ENCODE measurements around the gene HOXD11.

Gene HOXD11

DNA sequence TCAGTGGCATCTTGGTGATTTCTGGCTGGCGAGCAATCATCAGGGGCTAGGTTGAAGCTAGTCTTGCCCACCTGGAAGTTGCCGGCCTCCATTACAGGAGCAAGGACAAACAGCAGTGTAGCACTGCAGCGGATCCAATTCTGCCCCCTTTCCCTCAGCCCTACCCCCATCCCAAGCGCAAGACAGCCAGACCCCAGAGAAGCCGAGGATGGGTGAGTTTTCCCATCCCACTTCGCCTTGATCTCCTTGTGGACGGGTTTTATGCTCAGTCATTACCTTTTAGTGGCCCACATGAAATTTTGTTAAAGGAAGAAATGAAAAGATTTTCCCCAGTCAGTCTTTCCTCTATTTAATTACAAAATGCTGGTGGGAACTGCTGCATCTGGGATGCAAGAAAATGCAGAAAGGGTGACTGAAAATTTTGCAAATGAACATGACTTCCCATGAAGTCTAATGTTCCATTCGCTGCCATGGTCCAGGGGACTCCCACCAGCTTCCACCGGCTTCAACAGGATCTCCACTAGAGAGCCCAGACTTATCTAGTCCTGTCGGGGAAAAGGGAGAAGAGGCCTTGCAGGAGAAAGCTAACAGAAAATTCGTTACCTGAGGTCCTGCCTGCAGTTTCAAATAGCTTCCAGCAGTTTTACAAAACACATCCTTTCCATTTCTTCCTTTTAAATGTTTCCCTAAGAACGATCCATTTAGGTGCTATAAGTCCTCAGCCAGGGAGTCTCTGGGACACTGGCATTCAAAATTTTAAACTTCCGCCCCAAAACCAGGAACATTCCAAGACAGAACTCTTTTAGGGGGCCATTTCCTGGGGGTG lies 13.5 kb downstream of the HOXD11 start:
- TF ChIP-seq CTCF (IDR thresholded peaks at IDR 0.05; ENCODE audit: low read depth, low read length, missing control alignments): no peak
- H3K4me3 ChIP-seq (ENCODE audit: low read depth, low read length): no peak overlapping the region
- DNase-seq (ENCODE audit: low read depth): no peak

- DNase-seq (ENCODE audit: low read depth): no peak
- no peak for TF ChIP-seq CTCF (IDR thresholded peaks at IDR 0.05; ENCODE audit: low read depth, low read length, missing control alignments)
- H3K4me3 ChIP-seq (ENCODE audit: low read depth, low read length): no peak overlapping the region
These were observed 14.3 kb downstream of the HOXD11 start for GRCh38 chr2:176121190-176122051.

DNA sequence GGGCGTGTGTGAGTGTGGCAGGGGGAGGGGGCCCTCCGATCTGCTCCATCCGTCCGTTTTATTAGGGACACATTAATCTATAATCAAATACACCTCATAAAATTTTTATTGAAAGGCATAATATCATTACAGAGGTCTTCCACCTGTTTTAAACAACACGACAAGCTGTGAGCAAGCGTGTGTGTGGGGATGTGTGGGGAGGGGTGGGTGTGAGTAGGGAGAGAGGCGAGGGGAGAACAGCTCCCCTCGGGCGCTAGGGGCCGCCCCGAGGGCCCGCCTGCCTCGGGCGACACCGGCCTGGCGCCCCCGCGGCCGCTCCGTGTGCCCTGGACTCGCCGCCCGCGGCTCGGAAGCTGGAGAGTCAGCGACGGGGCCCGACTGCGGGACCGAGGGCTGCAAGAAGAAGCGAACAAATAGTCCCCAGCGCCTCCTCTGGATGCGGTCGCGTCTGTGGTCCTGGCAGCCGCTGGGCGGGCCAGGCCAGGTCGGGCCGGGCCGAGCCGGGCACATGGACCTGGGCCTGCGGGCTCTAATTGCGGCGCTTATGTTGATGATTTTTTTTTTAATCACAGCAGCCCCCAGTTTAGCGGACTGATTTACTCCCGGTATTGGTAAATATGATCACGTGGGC lies 15.1 kb downstream of the HOXD11 start:
- H3K4me3 ChIP-seq (ENCODE audit: low read depth, low read length): no peak overlapping the region
- DNase-seq (ENCODE audit: low read depth): no peak
- TF ChIP-seq CTCF (IDR thresholded peaks at IDR 0.05; ENCODE audit: low read depth, low read length, missing control alignments): no peak

DNA sequence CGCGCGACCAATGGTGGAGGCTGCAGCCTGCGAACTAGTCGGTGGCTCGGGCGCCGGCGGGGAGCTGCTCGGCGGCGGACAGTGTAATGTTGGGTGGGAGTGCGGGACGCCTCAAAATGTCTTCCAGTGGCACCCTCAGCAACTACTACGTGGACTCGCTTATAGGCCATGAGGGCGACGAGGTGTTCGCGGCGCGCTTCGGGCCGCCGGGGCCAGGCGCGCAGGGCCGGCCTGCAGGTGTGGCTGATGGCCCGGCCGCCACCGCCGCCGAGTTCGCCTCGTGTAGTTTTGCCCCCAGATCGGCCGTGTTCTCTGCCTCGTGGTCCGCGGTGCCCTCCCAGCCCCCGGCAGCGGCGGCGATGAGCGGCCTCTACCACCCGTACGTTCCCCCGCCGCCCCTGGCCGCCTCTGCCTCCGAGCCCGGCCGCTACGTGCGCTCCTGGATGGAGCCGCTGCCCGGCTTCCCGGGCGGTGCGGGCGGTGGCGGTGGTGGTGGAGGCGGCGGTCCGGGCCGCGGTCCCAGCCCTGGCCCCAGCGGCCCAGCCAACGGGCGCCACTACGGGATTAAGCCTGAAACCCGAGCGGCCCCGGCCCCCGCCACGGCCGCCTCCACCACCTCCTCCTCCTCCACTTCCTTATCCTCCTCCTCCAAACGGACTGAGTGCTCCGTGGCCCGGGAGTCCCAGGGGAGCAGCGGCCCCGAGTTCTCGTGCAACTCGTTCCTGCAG lies 15.8 kb downstream of the HOXD11 start, which contains the start of gene HOXD9:
TSS of gene HOXD9 (plus strand) at position 37 of the 728 bp plus-strand sequence. CDS start at position 87, 50 bp downstream.
- no peak within 1 kb of the TSS for H3K4me3 ChIP-seq (ENCODE audit: low read depth, low read length)
- TF ChIP-seq CTCF (IDR thresholded peaks at IDR 0.05; ENCODE audit: low read depth, low read length, missing control alignments): no peak

DNA sequence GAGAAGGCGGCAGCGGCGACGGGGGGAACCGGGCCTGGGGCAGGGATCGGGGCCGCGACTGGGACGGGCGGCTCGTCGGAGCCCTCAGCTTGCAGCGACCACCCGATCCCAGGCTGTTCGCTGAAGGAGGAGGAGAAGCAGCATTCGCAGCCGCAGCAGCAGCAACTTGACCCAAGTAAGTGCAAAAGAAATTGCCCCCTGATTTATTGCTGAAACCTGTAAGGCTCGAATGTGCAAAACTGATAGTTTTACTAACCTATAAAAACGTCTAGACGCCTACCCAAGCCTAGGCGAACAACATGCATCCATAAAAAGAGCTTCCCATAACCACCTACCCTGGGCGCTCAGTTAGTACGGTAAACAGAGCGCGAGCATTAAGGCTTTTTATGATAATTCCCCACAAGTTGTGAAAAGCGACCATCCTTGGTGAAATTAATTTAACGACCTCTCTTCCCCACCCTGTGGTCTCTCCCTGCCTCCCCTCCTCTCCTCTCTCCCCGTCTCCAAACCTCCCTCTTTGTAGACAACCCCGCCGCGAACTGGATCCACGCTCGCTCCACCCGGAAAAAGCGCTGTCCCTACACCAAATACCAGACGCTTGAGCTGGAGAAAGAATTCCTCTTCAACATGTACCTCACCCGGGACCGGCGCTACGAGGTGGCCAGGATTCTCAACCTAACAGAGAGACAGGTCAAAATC lies 16.5 kb downstream of the HOXD11 start:
- no peak overlapping the region for H3K4me3 ChIP-seq (ENCODE audit: low read depth, low read length)
- no peak for DNase-seq (ENCODE audit: low read depth)
- no peak for TF ChIP-seq CTCF (IDR thresholded peaks at IDR 0.05; ENCODE audit: low read depth, low read length, missing control alignments)

More for the DNA sequence above, 15.8 kb downstream of the HOXD11 start, which contains the start of gene HOXD9:
- DNase-seq (ENCODE audit: low read depth): no peak

All from GM12864 (cell line).